Posterior vena cava (tissue), 2 donors: Measurements from ENCODE around the gene METTL26. TPM values are rescaled to one million over a fixed set of nuclear protein-coding genes. Genes with fewer than 3 reads are reported as not detected.

Experiments used
- DNase-seq: peaks from one replicate; pipeline ENCODE4 v3.0.0-alpha.2; 2020; ENCODE audit warnings: low spot score
- intact Hi-C, 2 donors: fragments of 100-400 bp; cut with DNase I; formaldehyde crosslinking; loops; one replicate each; pipeline versions ENCODE4 v1.14.1 to v1.14.2; 2022 to 2023
- long read RNA-seq, 2 donors: library from polyadenylated mRNA; unstranded; transcript quantifications; one replicate each; pipeline ENCODE4 v2.0.0, GENCODE V29; 2020 to 2021
- total RNA-seq, 2 donors: library from RNA; stranded (reverse); fragmentation: NEBNext Ultra II Directional; extraction: Animal tissue kit (Norgen Biotek cat#: 25700); gene quantifications; one replicate each; pipeline ENCODE4 v1.2.1, GENCODE V29; 2021
- donor health status: DM: yes; HTN: yes; CAD: no.
- donor health status: DM: yes; HTN: yes; CAD: no.

The METTL26 gene
- 10 to 100 TPM; 43.3 to 63.2 TPM for total RNA-seq
- long read RNA-seq, donor 1, transcript METTL26-201 (6 exons, 794 nt): major isoform, 7 of 10 reads
- long read RNA-seq, donor 1, partial matches to known transcripts: 0 of 10 reads
- long read RNA-seq, donor 1, other reads (novel, unspliced or antisense): 0 of 10 reads
- long read RNA-seq, donor 2, transcript METTL26-207 (6 exons, 755 nt): minor isoform, 7 of 86 reads
- long read RNA-seq, donor 2, transcript METTL26-201 (6 exons, 794 nt): major isoform, 34 of 86 reads
- long read RNA-seq, donor 2, transcript METTL26-205 (5 exons, 726 nt): minor isoform, 13 of 86 reads
- long read RNA-seq, donor 2, partial matches to known transcripts: 8 of 86 reads
- long read RNA-seq, donor 2, other reads (novel, unspliced or antisense): 11 of 86 reads

GRCh38 chr16:636206-637080 is at the start of gene METTL26:
Gene METTL26, minus strand, starts transcription at chr16:636305. Its CDS starts 15 bp downstream, at chr16:636290.
- DNase-seq: peak; percentile 99
- intact Hi-C loops: no loop called here

GRCh38 chr16:684961-685696 is 49.0 kb upstream of the METTL26 start:
- DNase-seq: no peak
- intact Hi-C loops: no loop called here

- peak; percentile 99 for DNase-seq
- intact Hi-C loops: no loop called here
These were observed 48.1 kb upstream of the METTL26 start, which contains the start of gene JMJD8 for GRCh38 chr16:684071-684794. Gene JMJD8, minus strand, starts transcription at chr16:684334. Its CDS starts 15 bp downstream, at chr16:684319.

GRCh38 chr16:683396-684070 is 47.4 kb upstream of the METTL26 start:
- DNase-seq: no peak
- intact Hi-C loops: no loop called here

GRCh38 chr16:682493-683395 is 46.6 kb upstream of the METTL26 start:
- intact Hi-C loops: no loop called here
- no peak for DNase-seq

- intact Hi-C loops: no loop called here
- no peak for DNase-seq
These were observed 45.8 kb upstream of the METTL26 start for GRCh38 chr16:681746-682427.

- no peak for DNase-seq
- intact Hi-C loops: no loop called here
These were observed 45.1 kb upstream of the METTL26 start for GRCh38 chr16:680967-681745.

GRCh38 chr16:680625-680945 is 44.5 kb upstream of the METTL26 start:
- intact Hi-C loops: no loop called here
- DNase-seq: no peak

GRCh38 chr16:679814-680624 is 43.9 kb upstream of the METTL26 start, which contains the start of gene STUB1:
Gene STUB1, plus strand, starts transcription at chr16:680410. Its CDS starts 116 bp downstream, at chr16:680526.
- peak; percentile 96 for DNase-seq
- intact Hi-C loops: no loop called here

- DNase-seq: no peak
- intact Hi-C loops: no loop called here
These were observed 43.0 kb upstream of the METTL26 start for GRCh38 chr16:678858-679813.

GRCh38 chr16:678209-678857 is 42.2 kb upstream of the METTL26 start:
- DNase-seq: no peak
- intact Hi-C loops: no loop called here

- intact Hi-C loops: no loop called here
- no peak for DNase-seq
These were observed 41.4 kb upstream of the METTL26 start for GRCh38 chr16:677316-678190.

GRCh38 chr16:676913-677312 is 40.8 kb upstream of the METTL26 start:
- DNase-seq: no peak
- intact Hi-C loops: no loop called here
